Lower leg skin (tissue), 3 donors: ENCODE measurements around the gene STK35.

ENCODE experiments used
- CTCF ChIP-seq, 3 donors: fragments of 450-650 bp; IDR thresholded peaks; one replicate each; pipeline ENCODE4 v1.5.1; 2016; ENCODE audit warnings: antibody characterized with exemption in 3 of 3, mild to moderate bottlenecking in 3 of 3, moderate library complexity in 2 of 3
- POLR2A ChIP-seq, 2 donors: fragments of 450-650 bp; IDR thresholded peaks; one replicate each; pipeline ENCODE4 v1.6.1; 2016 to 2017; ENCODE audit warnings: antibody characterized with exemption in 2 of 2, mild to moderate bottlenecking in 1 of 2, moderate library complexity in 1 of 2

GRCh38 chr20:2139250-2139649 is 37.6 kb downstream of the STK35 start:
- TF ChIP-seq CTCF (IDR thresholded peaks at IDR 0.05) (no peak), POLR2A (IDR thresholded peaks at IDR 0.05) (no peak)
